NCI-H748 (cell line): ENCODE results near the gene BCAR1.
"Not testable (repeated sequence)": the region's sequence is repeated elsewhere in the genome, so short reads cannot be mapped to it uniquely, and the experiment has no call there.

ENCODE experiments used
- DNase-seq: peaks from one replicate; lab custom pipeline; 2025; ENCODE audit not compliant: unreplicated experiment; lab: John Stamatoyannopoulos, UW

BCAR1 gene

DNA sequence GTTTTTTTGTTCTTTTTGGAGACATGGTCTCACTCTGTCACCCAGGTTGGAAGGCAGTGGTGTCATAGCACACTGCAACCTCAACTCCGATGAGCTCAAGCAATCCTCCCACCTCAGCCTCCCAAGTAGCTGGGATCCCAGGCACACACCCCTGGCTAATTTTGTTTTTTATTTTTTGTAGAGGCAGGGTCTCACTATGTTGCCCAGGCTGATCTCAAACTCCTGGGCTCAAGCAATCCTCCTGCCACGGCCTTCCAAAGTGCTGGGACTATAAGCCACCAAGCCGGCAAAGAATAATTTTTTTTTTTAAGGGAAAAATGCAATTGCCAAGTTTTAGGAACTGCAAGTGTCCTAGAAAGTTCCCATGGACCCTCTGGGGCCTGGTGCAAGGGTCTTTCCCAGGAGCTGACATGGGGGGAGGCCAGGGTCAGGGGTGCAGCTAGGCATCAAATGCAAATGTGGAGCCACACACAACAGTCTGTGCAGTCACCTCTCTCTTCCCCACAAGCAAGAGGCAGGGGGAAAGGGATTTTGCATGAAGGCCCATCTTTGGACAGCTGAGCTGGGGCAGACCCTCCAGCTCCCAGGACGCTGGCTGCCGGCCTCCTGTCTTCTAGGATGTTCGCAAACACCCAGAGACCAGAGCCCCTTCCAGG is 20.1 kb upstream of the BCAR1 start:
- no peak for DNase-seq

DNA sequence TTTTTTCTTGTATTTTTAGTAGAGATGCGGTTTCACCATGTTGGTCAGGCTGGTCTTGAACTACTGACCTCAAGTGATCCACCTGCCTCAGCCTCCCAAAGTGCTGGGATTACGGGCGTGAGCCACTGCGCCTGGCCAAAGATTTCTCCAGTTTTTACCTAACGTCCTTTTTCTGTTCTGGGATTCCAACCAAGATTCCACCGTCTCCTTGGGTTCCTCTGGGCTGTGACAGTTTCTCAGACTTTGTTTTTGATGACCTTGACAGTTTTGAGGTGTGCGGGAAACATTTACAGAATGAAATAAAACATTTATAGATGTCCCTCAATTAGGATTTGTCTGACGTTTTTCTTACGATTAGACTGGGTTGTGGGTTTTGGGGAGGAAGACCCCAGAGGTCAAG is 17.9 kb upstream of the BCAR1 start:
- not testable (repeated sequence) for DNase-seq

DNA sequence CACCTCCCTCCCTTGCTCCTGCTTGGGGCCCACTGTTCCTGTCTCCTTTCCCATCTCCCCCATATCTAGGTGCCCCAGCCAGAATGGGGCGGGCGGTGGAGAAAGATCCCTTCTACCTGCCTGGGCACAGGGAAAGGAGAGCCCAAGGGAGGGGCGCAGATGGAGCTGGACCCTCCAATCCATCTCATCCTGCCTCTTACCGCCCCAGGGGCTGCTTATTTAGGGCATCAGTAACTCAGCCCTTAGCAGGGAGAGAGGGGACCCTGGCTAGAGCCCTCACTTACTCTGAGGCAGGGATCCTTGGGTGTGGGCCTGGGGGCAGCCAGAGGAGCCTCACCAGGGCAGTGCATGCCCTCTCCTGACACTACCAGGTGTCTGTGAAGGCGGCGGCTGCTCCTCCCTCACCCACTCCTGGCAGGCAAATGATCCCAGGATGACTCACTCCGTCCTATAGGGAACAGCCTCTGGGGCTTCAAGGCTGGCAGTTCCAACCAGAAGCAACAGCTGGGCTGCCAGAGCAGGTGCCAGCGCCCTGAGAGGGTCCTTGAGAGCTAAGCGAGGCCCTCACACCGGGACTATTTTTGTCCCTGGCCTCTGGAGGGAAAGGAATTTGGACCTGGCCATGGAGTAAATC is 16.3 kb upstream of the BCAR1 start:
- peak; percentile 8 for DNase-seq

DNA sequence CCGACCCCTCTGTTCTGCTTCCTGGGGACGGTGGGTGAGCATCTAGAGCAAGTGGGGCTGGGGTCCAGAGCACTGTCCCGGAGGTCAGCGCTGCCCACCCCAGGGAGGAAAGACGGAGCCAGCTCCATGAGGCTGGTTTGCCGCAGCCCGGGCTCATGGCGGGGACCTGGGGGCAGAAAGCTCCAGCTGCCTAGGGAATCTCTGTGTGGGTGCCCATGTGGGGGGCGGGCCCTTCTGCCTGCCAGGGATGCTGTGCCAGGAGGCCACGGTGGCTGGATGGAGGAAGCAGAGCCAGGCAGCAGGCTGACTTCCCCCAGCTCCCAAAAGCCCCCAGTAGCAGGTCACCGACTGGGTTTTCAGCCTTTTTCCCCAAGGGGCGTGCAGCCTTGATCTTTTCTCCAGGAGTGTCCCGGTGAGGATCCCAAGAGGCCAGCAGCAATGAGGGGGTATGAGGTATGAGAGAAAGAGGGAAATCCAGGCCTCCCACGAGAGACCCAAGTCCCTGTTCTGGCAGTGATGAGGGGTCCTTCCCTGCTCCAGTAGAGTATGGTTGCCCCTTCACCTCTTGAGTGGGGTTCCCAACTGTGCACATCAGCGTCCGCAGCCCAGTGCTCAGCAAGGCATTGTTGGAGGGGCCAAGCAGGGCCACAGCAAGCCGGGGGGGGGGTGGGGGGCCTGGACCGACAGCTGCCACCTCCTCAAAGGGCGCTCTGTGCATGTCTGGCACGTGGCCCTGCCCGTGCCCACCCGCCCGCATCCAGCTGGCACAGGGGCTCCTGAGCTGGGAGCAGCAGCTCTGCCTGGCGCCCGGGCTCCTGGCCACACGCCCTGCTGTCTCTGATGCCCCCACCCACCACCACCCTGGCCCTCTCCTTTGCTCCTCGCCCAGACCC is 15.6 kb upstream of the BCAR1 start:
- no peak for DNase-seq

DNA sequence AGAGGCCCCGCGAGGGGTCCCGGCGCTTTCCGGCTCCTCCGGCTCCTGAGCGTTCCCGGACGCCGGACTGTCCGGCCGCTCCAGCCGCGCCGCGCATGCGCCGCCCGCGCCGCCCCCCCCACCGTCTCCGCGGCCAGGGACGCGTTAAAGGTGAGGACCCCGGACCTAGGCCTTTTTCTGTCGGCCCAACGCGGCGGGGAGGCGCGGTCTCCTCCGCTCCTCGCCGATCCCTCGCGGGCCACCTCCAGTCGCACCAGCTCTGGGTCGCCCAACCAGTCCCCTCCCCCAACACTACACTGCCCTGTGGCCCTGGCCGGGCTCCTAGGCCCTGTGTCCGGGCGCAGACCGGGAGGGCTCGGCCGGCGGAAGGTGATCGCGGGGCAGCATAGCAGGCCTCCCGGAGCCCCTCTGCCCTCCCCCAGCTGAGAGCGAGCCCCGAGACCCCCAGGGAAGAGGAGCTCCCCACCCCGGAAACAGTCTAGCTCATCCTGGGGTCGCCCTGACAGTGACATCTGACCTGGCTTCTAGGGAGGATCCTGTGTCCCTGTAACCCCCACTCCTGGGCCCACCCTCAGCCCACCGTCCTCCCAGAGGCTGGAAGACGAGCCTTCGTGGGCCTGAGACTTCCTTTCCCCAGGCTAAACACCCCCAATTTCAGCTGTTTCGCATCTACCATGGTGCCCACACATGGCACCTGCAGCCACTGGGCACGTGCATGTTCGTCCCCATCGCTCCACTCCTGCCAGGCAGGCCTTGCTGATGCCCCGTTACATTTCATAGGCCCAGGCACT is 14.7 kb upstream of the BCAR1 start:
- peak; percentile 72 for DNase-seq

DNA sequence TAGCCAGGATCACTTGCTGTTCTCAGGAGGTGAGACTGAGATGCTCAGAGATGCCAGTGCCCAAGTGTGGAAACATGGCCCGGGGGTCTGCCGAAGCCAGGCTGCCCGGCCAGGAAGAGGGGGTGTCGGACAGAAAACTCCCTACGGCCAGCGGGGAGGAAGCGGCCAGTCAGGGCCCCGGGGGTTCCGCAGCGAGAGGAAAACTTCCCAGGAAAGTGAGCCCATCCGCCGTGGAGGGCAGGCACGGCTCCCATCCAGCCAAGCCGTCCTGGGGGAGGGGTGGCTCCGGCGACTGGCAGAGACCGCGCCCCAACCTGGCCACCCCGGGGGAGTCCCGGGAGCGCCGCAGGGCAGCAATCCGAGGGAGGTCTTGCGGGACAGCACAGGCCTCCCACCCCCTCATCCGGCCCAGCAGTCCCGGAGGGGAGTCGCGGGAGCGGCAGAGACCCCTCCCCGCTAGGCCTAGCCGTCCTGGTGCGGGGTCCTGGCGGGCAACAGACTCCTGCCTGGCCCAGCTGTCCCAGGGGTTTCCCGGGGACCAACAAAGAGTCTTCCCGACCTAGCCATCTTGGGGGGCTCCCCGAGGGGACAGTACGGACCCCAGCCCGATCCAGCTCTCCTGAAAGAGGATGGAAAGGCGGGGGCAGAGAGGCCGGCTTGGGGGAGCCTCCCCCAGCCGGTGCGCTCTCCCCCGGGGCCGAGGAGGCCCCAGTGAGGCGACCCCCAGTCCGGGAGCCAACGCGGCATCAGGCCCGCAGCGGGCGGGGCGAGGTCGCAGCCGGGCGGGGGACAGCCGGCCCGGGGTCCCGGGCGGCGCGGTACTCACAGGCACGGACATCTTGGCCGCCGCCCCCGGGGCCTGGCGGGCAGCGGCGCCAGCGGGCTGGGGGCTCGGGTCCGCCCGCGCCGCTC is 13.8 kb upstream of the BCAR1 start:
- peak; percentile 23 for DNase-seq

DNA sequence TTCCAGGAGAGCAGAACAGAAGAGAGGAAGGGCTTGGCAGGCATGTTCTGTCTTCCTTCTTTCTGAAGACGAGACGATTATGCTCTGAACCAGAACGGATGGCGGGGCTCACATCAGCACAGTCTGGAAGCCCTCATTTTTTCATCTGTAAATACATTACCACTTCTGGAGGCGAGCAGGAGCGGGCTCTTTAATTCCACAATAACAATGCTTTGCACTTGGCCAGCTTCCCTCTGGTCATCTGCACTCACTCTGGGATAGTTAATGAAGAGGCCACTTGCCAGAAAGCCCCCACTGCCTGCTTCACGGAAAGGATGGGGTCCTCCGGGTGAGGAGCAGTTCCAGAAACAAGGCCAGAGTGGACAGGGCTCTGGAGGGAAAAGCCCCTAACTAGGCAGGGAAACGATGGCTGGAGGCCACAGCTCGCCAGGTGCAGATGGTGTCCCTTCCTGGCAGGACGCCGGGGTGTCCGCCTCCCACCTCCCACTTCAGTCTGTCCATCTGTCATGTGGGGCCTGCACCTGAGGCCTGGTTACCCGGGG is 13.1 kb upstream of the BCAR1 start:
- no peak for DNase-seq

DNA sequence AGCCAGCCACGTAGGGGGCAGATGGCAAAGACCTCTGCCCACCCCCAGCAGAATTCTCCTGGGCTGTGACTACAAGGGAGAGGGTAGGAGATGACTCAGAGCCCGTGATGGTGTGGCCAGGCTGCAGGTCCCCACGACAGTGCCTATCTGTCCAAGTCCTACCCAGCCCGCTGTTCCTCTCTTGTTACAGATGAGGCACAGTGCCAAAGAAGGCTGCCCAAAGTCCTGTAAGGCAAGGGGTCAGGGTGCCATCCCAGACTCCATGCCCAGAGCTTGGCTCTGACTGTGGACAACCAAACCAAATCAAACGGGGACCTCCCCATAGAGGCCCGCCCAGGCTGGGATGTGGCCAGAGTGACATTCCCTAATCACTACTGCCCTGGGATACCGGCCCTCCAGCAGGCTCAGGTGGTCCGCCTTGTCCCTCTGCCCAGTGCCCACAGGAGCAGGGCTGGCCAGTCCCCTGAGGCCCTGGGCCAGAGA is 12.6 kb upstream of the BCAR1 start:
- no peak for DNase-seq

DNA sequence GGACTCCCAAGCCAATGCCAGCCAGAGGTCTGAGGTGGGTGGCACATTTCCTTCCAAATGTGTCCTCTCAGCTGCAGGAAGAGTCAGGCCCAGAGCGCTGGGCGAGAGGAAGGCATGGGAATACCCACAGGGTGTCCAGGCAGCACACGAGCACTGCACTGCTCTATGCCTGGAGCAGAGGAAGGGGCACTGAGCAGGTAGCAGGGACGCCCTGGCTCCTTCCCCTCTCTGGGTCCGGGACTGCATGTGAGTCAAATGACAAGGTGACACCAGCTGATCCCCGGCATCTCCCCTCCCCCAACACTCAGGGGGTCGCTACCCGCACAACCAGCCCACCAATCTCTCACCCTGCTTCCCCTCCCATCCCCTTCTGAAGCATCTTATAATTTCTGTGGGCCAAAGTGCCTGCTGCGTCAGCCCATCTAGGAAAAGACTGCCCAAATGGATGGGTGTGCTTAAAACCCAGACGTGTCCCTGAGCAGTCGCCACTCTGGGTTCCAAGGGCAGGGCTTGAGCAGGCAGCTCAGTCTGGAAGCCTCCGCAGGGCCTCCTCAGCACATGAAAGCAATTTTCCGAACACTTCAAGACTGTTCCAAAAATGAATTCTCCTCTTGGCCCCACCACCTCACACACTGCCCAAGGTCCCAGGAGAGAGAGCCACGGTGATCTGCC is 12.0 kb upstream of the BCAR1 start:
- no peak for DNase-seq

DNA sequence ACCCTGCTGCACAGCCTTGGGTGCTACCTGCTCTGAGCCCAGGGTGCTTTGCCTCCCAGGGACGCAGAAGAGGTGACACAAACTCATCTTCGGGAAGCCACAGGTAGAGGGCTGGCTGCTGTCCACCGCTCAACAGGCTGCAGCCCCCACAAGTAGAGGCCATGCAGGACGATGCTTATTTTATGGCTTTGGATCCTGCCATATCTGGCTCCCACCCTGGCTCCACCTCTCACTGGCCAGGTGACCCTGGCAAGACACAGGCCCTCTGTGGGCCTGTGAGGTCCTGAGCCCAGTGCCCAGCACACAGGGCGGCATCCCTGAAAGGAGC is 11.3 kb upstream of the BCAR1 start:
- DNase-seq = no peak

DNA sequence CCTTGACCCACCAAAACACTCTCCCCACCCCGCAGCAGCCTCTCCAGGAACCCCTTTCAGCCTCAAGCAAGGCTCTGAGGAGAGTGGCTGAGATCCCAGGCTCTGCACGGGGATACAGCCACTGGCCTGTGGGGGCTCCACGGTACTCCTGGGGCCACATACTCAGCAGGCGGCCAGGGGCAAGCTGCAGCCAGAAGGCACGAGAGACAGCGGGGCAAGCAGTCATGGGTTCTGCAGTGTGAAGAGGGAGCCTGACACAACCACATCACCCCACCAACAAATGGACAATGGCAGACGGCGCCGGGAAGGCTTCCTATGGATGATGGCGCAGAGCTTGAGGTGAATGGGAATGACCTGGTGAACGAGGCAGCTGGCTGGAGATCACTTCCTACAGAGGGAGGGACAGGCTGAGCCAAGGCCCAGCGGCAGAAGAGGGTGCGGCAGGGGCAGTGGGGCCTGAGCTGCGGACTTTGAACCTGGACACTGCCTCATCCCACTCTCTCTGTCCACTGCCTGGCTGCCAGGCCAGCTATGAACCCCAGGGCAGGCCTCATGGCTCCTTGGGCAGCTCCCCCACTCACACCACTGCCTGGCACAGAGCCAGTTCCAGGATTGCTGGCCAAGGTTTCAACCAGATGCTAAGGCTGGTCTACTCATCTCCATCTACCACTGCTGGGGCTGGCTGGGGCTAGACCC is 10.8 kb upstream of the BCAR1 start:
- DNase-seq = no peak

DNA sequence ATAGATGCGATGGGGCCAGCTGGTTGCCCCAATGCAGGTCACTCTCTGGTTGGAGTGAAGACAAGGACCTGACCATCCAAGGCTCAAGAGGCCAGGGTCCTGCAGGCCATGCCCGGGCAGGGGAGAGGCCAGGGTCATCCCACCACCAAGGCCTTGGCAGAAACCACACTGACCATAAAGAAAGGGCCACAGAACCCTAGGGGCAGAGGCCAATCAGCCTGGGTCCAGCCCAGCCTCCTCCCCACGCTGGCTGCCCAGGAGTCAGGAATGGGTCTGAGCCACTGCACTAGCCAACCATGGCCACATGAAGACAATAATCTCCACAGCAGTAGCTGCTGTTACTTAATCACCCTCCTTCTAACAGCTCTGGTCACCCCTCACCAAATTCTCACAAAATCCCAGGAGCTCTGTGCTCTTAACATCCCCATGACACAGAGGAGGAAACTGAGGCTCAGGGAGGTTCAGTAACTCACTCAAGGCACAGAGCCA is 10.2 kb upstream of the BCAR1 start:
- no peak for DNase-seq

DNA sequence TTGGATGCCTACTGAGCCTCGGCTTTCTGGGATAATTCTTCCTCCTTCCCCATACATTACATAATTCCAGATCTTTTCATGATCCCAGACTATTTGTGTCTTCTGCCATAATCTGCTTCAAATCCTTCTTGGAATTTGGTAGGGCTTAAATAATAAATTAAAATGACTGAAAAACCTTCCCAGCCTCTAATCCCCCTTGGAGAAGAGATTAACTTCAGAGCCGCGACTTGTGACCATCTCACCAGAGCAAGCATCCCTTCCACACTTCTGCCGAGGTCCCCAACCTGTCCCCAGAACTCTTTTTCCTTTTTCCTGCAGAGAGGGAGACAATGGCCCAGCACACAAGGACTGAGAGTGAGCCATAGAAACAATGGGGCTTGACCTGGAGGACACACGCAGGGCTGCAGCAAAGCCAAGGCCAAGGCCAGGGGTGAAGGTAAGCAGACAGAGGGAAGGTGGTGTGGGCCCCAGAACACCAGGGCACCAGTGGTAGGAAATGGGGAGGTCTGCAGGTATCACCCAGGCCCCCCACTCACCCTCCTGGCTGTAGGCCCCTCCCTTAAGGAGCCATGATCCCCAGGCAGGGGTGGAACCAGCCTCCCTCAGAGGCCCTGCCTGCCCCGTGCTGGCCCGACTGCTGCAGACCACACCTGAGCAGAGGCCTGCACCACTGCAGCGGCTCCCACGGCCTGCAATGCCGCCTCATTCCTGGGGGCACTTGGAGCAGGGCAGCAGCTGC is 9.6 kb upstream of the BCAR1 start:
- no peak for DNase-seq

DNA sequence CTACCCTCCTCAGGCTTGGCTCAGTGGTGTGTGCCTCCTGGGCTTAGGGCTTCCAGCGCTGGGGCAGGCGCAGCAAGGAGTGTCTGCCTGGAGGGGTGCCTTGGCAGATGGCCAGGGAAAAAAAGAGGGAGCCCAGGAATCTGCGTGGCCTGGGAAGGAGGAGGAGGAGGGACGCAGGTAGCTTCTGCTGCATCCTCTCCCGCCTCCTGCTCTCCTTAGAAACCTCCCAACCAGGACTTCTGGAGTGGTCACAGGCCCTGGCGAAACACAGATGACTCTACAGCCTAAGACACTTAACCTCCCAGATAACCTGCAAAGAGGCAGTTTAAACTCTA is 7.3 kb upstream of the BCAR1 start:
- no peak for DNase-seq

DNA sequence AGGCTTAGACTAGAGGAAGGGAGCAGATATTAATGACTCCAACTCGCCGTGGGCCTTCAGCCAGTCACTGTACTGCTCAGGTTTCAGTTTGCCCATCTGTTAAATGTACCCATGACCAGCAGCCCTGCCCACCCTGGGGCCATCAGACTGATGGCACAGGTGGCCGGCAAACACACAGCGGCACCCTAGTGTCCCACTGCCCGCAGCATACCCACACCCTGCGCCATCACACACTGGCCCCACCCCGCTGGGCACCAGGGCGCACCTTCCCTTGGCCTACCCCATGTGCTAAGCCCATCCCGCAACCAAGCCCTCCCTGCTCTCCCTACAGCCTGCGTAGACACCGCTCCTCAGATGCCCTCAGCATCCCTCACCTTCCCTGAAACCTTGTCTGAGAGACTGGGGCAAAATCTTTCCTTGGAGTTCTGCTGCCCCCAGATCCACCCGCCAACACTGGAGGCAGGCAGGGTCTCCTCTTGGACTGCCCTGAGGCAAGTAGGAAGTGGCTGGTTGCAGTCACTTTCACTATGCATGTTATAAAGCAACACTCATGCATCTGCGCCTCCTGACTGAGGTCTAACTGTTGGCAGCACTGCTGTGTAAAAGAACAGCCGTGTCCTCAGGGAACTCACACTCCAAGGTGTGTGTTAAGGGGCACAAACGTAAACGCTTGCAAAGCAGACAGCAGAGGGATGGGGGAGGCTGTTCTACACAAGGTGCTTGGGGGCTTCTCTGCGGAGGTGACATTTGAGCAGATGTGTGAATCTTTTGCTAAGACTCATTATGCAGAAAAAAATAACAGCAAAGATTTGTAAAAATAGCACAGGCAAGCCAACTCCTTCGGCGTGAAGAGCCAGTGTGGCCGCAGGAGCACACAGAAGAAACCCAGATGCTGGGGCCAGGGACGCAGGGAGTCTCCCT is 6.7 kb upstream of the BCAR1 start:
- DNase-seq = no peak

DNA sequence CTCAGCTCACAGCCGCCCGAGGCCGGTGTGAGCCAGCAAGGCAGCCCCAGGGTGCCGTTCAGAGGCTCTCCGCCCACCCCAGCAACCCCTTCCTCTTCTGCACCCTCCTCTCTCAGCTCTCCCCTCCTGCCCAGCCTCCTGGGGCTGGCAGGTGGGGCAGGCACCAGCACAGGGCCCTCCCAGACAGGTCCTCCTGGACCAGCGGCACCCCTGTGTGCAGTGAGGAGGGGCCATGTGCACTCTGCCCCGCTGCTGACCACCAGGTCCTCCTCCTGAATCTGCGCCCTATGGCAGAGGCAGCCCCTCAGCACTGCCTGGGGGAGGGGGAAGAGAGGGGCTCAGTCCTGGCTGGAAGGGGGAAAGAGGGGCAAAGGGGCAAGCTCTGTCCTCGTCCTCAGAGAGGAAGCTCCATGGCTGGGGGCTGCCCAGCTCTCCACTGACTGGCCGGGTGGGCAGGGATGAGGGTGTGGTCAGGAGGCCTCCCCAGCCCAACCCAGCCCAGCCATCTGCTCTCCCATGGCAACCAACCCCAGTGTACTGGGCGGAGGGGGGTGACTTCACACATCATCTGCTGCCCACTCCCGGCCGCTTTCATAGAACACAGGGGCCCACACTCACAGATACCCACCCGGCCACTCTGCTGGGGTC is 5.4 kb upstream of the BCAR1 start:
- DNase-seq = peak; percentile 82
